GM23338 (cell line): Measurements from ENCODE around the gene ZNF526.

Experiments
- CREB1 ChIP-seq: fragments of 250-450 bp; sonication (Bioruptor Pico); IDR thresholded peaks from 2 replicates; pipeline ENCODE4 v1.5.0; 2020; ENCODE audit warnings: low read depth, mild to moderate bottlenecking, moderate library complexity
- EZH2 ChIP-seq: fragments of 200-600 bp; sonication (generic); IDR thresholded peaks from one replicate; pipeline ENCODE4 v1.8.0; 2017; ENCODE audit warnings: antibody characterized with exemption, mild to moderate bottlenecking, low read depth; ENCODE audit not compliant: unreplicated experiment
- EZH2phosphoT487 ChIP-seq: fragments of 200-600 bp; sonication (generic); IDR thresholded peaks from one replicate; pipeline ENCODE4 v1.8.1; 2018; ENCODE audit warnings: antibody characterized with exemption; ENCODE audit not compliant: unreplicated experiment
- TF ChIP-seq, protein P1 (sequence below), 2 experiments: fragments of 200-600 bp in 1 of 2; sonication (generic) in 1 of 2; conservative IDR thresholded peaks; 2 replicates each; pipeline versions ENCODE4 v1.5.1 to v1.6.1; 2016 to 2017; ENCODE audit warnings: antibody characterized with exemption in 2 of 2, low read depth in 2 of 2, mild to moderate bottlenecking in 2 of 2, moderate library complexity in 1 of 2

DNA sequence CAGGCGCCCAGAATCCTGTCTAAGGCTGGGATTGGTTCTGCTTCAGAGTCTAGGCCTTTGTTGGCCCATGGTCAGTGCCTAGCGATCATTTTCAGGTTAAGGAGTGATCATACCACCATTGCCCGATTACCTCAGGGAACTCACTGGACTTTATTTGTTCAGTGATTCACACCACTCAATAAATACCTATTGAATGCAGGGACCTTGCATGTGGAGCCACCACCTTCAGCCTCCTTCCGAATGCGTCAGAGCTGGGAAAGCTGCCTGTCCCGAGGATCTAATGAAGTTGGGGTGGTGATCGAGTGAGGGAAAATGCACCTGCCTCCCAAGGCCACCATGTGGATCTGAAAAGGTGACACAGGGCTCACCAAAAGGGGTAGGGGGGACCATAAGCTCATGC, 47.9 kb upstream of the ZNF526 start:
- TF ChIP-seq, protein P1, sequence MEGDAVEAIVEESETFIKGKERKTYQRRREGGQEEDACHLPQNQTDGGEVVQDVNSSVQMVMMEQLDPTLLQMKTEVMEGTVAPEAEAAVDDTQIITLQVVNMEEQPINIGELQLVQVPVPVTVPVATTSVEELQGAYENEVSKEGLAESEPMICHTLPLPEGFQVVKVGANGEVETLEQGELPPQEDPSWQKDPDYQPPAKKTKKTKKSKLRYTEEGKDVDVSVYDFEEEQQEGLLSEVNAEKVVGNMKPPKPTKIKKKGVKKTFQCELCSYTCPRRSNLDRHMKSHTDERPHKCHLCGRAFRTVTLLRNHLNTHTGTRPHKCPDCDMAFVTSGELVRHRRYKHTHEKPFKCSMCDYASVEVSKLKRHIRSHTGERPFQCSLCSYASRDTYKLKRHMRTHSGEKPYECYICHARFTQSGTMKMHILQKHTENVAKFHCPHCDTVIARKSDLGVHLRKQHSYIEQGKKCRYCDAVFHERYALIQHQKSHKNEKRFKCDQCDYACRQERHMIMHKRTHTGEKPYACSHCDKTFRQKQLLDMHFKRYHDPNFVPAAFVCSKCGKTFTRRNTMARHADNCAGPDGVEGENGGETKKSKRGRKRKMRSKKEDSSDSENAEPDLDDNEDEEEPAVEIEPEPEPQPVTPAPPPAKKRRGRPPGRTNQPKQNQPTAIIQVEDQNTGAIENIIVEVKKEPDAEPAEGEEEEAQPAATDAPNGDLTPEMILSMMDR (conservative IDR thresholded peaks at IDR 0.05; ENCODE audit: low read depth in 2 of 2): no peak
- no peak for TF ChIP-seq CREB1
- TF ChIP-seq EZH2: no peak
- no peak for TF ChIP-seq EZH2phosphoT487
